HG03039 (cell line): ENCODE measurements around the gene RUBCNL.
"Not testable (repeated sequence)": the region's sequence is repeated elsewhere in the genome, so short reads cannot be mapped to it uniquely, and the experiment has no call there.

Experiments
- ATAC-seq: cut with Tn5 transposase; IDR thresholded peaks from one replicate; pipeline ENCODE4 v1.9.1; 2021; ENCODE audit warnings: mild to moderate bottlenecking, moderate library complexity; ENCODE audit not compliant: unreplicated experiment

Gene RUBCNL, protein sequence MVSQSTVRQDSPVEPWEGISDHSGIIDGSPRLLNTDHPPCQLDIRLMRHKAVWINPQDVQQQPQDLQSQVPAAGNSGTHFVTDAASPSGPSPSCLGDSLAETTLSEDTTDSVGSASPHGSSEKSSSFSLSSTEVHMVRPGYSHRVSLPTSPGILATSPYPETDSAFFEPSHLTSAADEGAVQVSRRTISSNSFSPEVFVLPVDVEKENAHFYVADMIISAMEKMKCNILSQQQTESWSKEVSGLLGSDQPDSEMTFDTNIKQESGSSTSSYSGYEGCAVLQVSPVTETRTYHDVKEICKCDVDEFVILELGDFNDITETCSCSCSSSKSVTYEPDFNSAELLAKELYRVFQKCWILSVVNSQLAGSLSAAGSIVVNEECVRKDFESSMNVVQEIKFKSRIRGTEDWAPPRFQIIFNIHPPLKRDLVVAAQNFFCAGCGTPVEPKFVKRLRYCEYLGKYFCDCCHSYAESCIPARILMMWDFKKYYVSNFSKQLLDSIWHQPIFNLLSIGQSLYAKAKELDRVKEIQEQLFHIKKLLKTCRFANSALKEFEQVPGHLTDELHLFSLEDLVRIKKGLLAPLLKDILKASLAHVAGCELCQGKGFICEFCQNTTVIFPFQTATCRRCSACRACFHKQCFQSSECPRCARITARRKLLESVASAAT

DNA sequence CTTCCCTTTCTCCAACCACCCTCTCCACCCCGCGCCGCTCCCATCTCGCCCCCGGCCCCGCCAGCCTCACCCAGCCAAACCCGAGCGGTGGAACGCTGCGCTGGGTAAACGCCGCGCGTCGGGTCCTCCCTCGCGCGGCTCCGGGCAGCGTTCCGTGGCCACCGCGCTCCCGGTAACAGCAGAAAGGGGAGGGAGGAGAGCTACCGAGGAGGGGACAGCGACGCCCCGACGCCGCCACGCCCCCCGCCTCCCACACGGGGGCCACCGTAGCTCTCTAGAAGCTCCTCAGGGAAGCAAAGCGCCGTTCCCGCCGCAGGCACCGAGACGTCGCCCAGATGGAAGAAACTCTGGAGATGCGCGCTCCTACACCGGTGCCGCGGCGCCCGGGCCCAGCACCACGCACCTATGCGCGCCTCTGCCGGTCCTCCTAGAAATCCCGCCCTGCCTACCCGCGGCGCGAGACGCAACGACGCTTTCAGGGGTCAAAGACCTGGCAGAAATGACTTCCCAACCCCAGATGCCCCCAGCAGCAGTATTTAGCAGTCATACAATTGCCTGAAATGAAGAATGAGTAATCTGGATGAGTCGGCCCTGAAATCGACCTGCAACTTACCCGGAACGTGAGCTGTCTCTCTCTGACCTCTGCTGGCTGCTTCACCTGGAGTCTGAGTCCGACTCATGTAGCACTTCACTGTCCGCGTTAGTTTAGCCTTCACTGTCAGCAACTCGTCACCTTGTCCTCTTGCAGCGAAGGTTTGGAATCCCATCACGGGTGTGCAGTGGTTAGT, at the start of gene RUBCNL:
TSS of gene RUBCNL (minus strand) at position 189 of the 788 bp plus-strand sequence. CDS start 14,777 bp downstream, outside the sequence.
- peak; percentile 31 for ATAC-seq

DNA sequence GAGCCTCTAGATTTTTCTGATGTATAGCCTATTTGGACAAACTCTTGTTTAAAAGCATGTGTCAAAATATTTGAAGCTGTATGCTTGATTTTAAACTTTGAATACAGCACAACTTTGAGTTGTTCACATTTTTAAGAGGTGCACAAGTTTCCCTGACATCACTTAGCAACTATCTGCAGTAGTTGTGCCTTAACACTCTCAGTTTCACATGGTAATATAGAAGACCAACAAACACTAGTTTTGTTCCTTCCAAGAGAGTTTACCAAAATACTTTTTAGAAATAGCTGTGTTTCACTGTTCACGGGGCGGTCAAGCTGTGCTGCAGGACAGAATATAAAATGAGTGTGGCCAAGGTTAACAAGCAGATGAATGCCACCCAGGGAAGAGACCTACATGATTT, 42.5 kb upstream of the RUBCNL start:
- not testable (repeated sequence) for ATAC-seq

DNA sequence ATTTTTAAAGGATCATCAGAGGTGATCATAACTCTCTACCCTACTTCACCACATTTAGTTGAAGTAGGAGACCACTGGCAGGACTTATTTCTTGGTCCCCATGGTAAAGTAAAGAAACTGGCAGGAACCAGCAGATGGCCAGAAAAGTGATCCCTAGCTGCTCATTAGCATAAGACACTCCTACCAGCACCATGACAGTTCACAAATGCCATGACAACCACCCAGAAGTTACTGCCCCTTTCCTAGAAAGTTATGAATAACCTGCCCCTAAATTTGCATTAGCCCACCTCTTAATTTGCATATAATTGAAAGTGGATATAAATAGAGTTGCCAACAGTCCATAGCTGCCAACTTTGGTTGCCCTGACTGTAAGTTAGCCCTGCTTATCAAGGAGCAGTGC, 18.4 kb upstream of the RUBCNL start:
- ATAC-seq: no peak

- ATAC-seq: no peak
Observed at GRCh38 chr13:46404733-46405100, 17.7 kb upstream of the RUBCNL start.

DNA sequence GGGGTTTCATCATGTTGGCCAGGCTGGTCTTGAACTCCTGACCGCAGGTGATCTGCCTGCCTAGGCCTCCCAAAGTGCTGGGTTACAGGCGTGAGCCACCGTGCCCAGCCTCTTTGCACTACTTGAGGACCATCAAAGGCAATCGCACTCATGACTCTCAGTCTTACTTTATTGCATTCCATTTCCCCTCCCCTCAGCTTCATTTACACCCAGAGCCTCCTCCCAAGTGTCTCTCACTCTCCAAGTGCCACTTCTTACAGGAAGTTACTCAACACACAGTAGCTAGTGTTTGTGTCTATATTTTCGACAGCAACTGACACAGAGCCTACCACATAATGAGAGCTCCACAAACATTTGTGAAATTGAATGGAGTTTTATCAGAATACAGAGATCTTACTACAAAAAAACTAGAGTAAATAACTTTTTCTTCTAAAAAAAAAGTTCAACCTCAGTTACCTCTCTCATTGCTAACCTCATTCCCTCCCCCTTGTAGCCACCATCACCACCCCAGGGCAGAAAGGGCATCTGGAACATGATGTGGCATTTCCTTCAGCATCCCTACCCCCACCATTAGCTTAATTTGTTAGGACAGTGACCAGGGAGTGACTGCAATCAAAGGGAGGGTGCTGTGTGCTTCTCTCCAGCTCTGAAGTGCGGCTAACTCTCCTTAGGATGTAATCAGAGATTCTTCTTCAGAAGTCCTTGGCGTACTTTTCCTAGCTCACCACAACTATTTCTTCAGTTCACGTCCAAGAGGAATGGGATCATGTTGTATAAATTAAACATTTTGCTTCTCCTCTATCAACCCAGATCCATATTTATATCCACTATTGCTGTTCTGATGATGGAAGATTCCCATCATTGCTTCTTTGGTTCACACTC, 17.0 kb upstream of the RUBCNL start:
- ATAC-seq: no peak

- ATAC-seq: no peak
Observed at GRCh38 chr13:46402178-46402577, 15.1 kb upstream of the RUBCNL start.

GRCh38 chr13:46401432-46401831, 14.4 kb upstream of the RUBCNL start:
- ATAC-seq: peak; percentile 53

DNA sequence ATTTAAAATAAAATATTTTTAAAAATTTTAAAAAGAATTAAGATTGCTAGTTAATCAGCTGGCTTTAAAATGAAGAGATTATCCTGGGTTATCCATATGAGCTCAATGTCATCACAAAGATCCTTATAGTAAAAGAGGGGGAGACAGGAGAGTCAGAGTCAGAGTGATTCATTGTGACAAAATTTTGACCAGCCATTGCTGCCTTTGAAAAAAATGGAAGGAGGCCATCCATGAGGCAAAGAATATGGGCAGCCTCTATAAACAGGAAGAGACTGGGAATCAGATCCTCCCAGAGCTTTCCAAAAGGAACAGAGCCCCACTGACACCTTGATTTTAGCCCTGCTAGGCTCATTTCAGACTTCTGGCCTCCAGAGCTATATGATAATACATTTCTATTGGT, 9.3 kb upstream of the RUBCNL start:
- no peak for ATAC-seq

GRCh38 chr13:46392967-46393366, 5.9 kb upstream of the RUBCNL start:
- no peak for ATAC-seq

GRCh38 chr13:46389457-46390451, 2.7 kb upstream of the RUBCNL start:
- no peak for ATAC-seq

DNA sequence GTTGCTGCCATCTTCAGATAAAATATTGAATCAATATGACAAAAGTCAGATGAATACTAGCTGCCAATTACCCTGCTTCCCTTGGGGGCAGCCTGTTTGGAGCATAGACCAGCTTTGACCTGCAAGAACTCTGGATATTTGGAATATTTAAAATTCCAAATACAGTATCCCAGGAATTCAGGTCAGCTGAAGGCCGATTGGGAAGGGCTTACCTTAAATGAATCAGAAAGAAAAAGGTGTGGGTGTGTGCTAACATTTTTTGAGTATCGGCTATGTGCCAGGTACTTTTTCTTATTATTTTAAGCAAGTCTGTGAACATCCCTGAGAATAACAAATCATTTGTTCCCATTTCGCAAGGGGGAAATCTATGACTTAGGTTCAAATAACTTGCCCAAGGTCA, 1.8 kb upstream of the RUBCNL start:
- ATAC-seq: no peak

GRCh38 chr13:46388308-46388707, 1.3 kb upstream of the RUBCNL start:
- ATAC-seq: no peak

- ATAC-seq: no peak
Observed at GRCh38 chr13:46386392-46387063, 524 bp downstream of the RUBCNL start.

DNA sequence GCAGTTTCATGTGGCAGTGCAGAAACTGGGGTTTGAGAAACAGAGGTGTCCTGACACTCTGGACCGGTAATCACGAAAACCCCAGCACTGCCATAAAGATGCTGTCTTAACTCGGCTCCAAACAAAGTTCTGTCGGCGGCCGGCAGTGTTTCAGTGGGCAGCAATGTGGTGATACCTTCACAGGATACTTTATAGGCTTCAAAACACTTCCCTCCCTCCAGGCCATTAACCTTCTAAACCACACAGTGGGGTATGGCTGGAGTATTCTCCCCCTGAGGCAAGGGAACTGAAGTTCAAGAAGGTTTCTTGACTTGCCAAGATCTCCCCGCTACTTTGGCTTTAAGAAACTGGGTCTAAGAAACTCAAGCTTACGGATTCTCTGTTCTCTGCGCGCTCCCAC, 1.1 kb downstream of the RUBCNL start:
- no peak for ATAC-seq

- no peak for ATAC-seq
Observed at GRCh38 chr13:46383383-46383782, 3.7 kb downstream of the RUBCNL start.

DNA sequence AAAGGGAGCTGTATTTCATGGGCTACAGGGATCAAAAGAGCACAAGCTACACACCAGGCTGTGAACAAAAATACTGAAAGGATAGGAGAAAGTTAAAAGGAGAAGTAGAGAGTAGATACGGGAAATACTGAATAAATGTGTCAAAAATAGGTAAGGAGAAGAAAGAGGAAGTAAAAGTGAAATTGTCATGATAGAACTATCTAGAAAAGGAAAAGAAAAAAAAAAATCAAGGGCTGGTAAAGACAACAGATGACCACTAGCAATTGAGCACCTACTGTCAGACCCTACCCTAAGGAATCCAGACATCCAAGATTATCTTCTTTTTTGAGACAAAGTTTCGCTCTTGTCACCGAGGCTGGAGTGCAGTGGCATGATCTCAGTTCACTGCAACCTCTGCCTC, 4.8 kb downstream of the RUBCNL start:
- no peak for ATAC-seq

DNA sequence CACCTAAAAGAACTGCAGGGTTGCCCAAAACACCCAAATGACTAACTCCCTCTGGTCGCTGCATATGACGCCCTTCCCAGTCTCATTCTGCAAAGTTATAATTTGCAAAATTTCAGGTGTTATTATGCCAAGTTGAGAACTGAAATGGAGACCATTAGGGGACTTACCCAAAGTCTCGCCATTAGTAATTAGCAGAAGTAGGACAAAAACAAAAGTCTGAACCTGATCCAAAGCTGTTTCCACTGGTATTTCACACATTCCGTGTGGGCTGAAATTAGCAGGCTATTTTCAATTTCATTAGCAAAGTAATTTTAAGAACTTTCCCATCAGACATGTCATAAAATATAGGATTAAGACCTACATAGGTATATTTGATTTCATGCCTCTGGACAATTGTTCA, 6.8 kb downstream of the RUBCNL start:
- ATAC-seq: no peak

GRCh38 chr13:46379611-46380010, 7.4 kb downstream of the RUBCNL start:
- ATAC-seq: no peak

GRCh38 chr13:46378411-46378810, 8.6 kb downstream of the RUBCNL start:
- ATAC-seq: no peak
